HepG2 (cell line): ENCODE measurements around the gene EIF2AK2. TPM values are rescaled to one million over a fixed set of nuclear protein-coding genes. Genes with fewer than 3 reads are reported as not detected.

ENCODE experiments used
- ATAC-seq: fragments of 200-7000 bp; cut with Tn5 transposase; 3 replicates; pipeline ENCODE4 v1.9.1; 2020; ENCODE audit warnings: mild to moderate bottlenecking, moderate library complexity
- BruUV-seq: library from RNA; stranded (reverse); fragments of 400-500 nt; replicated peaks from 2 replicates; lab custom pipeline; 2021; lab: Mats Ljungman, UMichigan
- CTCF ChIA-PET: fragments of 300-600 bp; formaldehyde crosslinking; extraction: SDS; loops from one replicate; lab custom pipeline; 2021; ENCODE audit warnings: low total read pairs, inconsistent platforms, low intra/inter-chr PET ratio; lab: Yijun Ruan, JAX
- POLR2A ChIA-PET: fragments of 350-600 bp; sonication (Branson Sonifier 250); formaldehyde crosslinking; loops from one replicate; lab custom pipeline; 2020; ENCODE audit warnings: antibody characterized with exemption, inconsistent platforms; lab: Yijun Ruan, JAX
- DNase-seq: peaks from one replicate; pipeline ENCODE4 v3.0.0-alpha.2; 2015; ENCODE audit warnings: low spot score
- FAIRE-seq: peaks from 3 replicates; lab custom pipeline; 2011; peaks lifted over from hg19 to GRCh38; lab: Jason Lieb, UNC
- H2AFZ ChIP-seq: one replicate; pipeline ENCODE4 v1.6.1; 2011; ENCODE audit warnings: low read length, inconsistent platforms
- H3K27ac ChIP-seq: fragments of 300-600 bp; 3 replicates; pipeline ENCODE4 v1.8.0; 2011; ENCODE audit warnings: mixed run types, mild to moderate bottlenecking, mixed read lengths, low read length, inconsistent platforms; ENCODE audit not compliant: insufficient read depth; ENCODE audit errors: extremely low read length
- H3K27me3 ChIP-seq, 2 experiments: fragments of 200-600 bp in 1 of 2; 2 replicates in 1 of 2; 3 replicates in 1 of 2; pipeline versions ENCODE4 v1.6.0 to v1.8.0; 2011; ENCODE audit warnings: low read length in 2 of 2, mild to moderate bottlenecking in 2 of 2, moderate library complexity in 2 of 2, inconsistent platforms in 1 of 2; ENCODE audit not compliant: insufficient read depth in 2 of 2, control insufficient read depth in 1 of 2
- H3K36me3 ChIP-seq, 2 experiments: fragments of 200-600 bp in 1 of 2; replicated peaks in 1 of 2; 2 replicates in 1 of 2; 3 replicates in 1 of 2; pipeline versions ENCODE4 v1.5.1 to v1.8.0; 2011; ENCODE audit warnings: low read length in 2 of 2, inconsistent platforms in 1 of 2; ENCODE audit not compliant: insufficient read depth in 2 of 2, control insufficient read depth in 1 of 2
- H3K4me1 ChIP-seq: 2 replicates; pipeline ENCODE4 v1.5.1; 2012; ENCODE audit warnings: low read length, inconsistent platforms; ENCODE audit not compliant: insufficient read depth
- H3K4me2 ChIP-seq: 2 replicates; pipeline ENCODE4 v1.6.0; 2011; ENCODE audit warnings: low read depth, low read length, inconsistent platforms
- H3K4me3 ChIP-seq, 3 experiments: fragments of 200-600 bp in 1 of 3; sonication (generic), shearing (Covaris generic) in 1 of 3; replicated peaks in 1 of 3; 2 replicates each; pipeline ENCODE4 v1.5.1; 2011 to 2016; ENCODE audit warnings: low read length in 3 of 3, inconsistent platforms in 2 of 3, low read depth in 2 of 3, mild to moderate bottlenecking in 2 of 3, control low read depth in 1 of 3, mixed read lengths in 1 of 3; ENCODE audit not compliant: insufficient read depth in 1 of 3
- H3K79me2 ChIP-seq: one replicate; pipeline ENCODE4 v1.6.1; 2011; ENCODE audit warnings: low read length, inconsistent platforms; ENCODE audit not compliant: insufficient read depth
- H3K9ac ChIP-seq: 2 replicates; pipeline ENCODE4 v1.6.0; 2011; ENCODE audit warnings: mild to moderate bottlenecking, low read depth, low read length, inconsistent platforms; ENCODE audit not compliant: insufficient read depth
- H3K9me3 ChIP-seq: 2 replicates; pipeline ENCODE4 v1.5.1; 2012; ENCODE audit warnings: mild to moderate bottlenecking, low read length
- H4K20me1 ChIP-seq: 2 replicates; pipeline ENCODE4 v1.6.0; 2011; ENCODE audit warnings: inconsistent platforms, mild to moderate bottlenecking, low read length, moderate library complexity; ENCODE audit not compliant: insufficient read depth
- CHD2 ChIP-seq: IDR thresholded peaks from 2 replicates; pipeline ENCODE4 v1.6.1; 2011; ENCODE audit warnings: low read depth, low read length, improper control_type of control experiment
- DMAP1 ChIP-seq: IDR thresholded peaks from 2 replicates; pipeline ENCODE4 v1.6.1; 2016
- NCOA5 ChIP-seq: sonication (generic); formaldehyde crosslinking; IDR thresholded peaks from 2 replicates; pipeline ENCODE4 v1.4.0; 2020; ENCODE audit warnings: missing genetic modification reagents
- NFE2 ChIP-seq: sonication (generic); formaldehyde crosslinking; IDR thresholded peaks from 2 replicates; pipeline ENCODE4 v1.4.0; 2020; ENCODE audit warnings: missing genetic modification reagents
- TBX2 ChIP-seq: sonication (generic); formaldehyde crosslinking; IDR thresholded peaks from 2 replicates; pipeline ENCODE4 v1.5.0; 2020; ENCODE audit warnings: missing genetic modification reagents, mild to moderate bottlenecking, borderline replicate concordance
- ZFAT ChIP-seq: sonication (generic); formaldehyde crosslinking; conservative IDR thresholded peaks from 2 replicates; pipeline ENCODE4 v1.8.1; 2023; ENCODE audit warnings: missing genetic modification reagents, inconsistent platforms
- ZNF101 ChIP-seq: sonication (generic); formaldehyde crosslinking; IDR thresholded peaks from 2 replicates; pipeline ENCODE4 v1.4.0; 2020; ENCODE audit warnings: mild to moderate bottlenecking, low read depth, missing genetic modification reagents, borderline replicate concordance
- ZNF17 ChIP-seq: sonication (generic); formaldehyde crosslinking; IDR thresholded peaks from 2 replicates; pipeline ENCODE4 v1.5.0; 2020; ENCODE audit warnings: mild to moderate bottlenecking, missing genetic modification reagents
- ZNF788 ChIP-seq: sonication (generic); formaldehyde crosslinking; IDR thresholded peaks from 2 replicates; pipeline ENCODE4 v1.5.0; 2020; ENCODE audit warnings: mild to moderate bottlenecking, missing genetic modification reagents, borderline replicate concordance
- WGBS: methylation state at CpG from one replicate; pipeline ENCODE4 v1.1.6; 2017; ENCODE audit warnings: low lambda C conversion rate; 5-methylcytosine and 5-hydroxymethylcytosine counted together
- in situ Hi-C: cut with HindIII; loops from 2 replicates; pipeline ENCODE4 v1.10.0; 2017; ENCODE audit warnings: low pct_unique_long_range_greater_than_20kb; ENCODE audit not compliant: extremely low pct_ligation_motif_present
- intact Hi-C: fragments of 100-400 bp; cut with micrococcal nuclease; formaldehyde crosslinking; loops from one replicate; pipeline ENCODE4 v1.10.0; 2022; ENCODE audit not compliant: unreplicated experiment
- polyA plus RNA-seq, 8 experiments: library from polyadenylated mRNA; depleted of rRNA in 3 of 8; stranded (reverse) in 7 of 8; unstranded in 1 of 8; fragments of >200 nt; fragmentation: Illumina TruSeq in 4 of 8; extraction: Trizol in 4 of 8; gene quantifications; 2 replicates each; pipeline versions ENCODE4 v1.2.1 to v1.2.3, GENCODE V29; 2011 to 2016; ENCODE audit warnings: low read depth in 4 of 8, missing spikeins in 1 of 8, mixed read lengths in 1 of 8; ENCODE audit not compliant: insufficient read depth in 1 of 8
- total RNA-seq, 5 experiments: library from RNA; depleted of rRNA; stranded (reverse); fragments of >200 nt; fragmentation: Illumina TruSeq; extraction: Trizol; gene quantifications; 2 replicates each; pipeline ENCODE4 v1.2.3, GENCODE V29; 2016; ENCODE audit warnings: low read depth in 1 of 5
- TF ChIP-seq, protein P1 (sequence below): IDR thresholded peaks from 2 replicates; pipeline ENCODE4 v1.6.1; 2016; ENCODE audit warnings: low read depth
- TF ChIP-seq, protein P2 (sequence below): sonication (generic); formaldehyde crosslinking; IDR thresholded peaks from 2 replicates; pipeline ENCODE4 v1.4.0; 2020; ENCODE audit warnings: mild to moderate bottlenecking, missing genetic modification reagents

EIF2AK2 gene
- total and polyA plus RNA-seq, 2 of the 13 experiments (the other 11 are each of a cell fraction or from before 2014, with no cell fraction given): 10.2 to 26.1 TPM

- TF ChIP-seq ZNF17 (CRISPR knock-in tag) (no peak), ZNF101 (no peak)
- TF ChIP-seq, protein P1, sequence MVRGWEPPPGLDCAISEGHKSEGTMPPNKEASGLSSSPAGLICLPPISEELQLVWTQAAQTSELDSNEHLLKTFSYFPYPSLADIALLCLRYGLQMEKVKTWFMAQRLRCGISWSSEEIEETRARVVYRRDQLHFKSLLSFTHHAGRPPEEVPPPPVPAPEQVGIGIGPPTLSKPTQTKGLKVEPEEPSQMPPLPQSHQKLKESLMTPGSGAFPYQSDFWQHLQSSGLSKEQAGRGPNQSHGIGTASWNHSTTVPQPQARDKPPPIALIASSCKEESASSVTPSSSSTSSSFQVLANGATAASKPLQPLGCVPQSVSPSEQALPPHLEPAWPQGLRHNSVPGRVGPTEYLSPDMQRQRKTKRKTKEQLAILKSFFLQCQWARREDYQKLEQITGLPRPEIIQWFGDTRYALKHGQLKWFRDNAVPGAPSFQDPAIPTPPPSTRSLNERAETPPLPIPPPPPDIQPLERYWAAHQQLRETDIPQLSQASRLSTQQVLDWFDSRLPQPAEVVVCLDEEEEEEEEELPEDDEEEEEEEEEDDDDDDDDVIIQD (CRISPR knock-in tag): no peak
Measured at GRCh38 chr2:37188570-37188969, 31.8 kb upstream of the EIF2AK2 start, which contains the start of gene SULT6B1 (continued).

- no peak for DNase-seq
- Histone ChIP-seq H3K4me1 (peaks cover 7% of the 10 kb centered on the region), H4K20me1 (no peaks in the 10 kb centered on the region), H3K4me2 (no peak overlapping the region), H3K36me3 (no peaks in the 10 kb centered on the region), H3K79me2 (no peaks in the 10 kb centered on the region), H3K9me3 (no peaks in the 10 kb centered on the region), H3K9ac (no peak overlapping the region), H3K27me3 (peaks cover 1 to 12% of the 10 kb centered on the region in 2 experiments; a peak in 3 of 5 replicates), H2AFZ (no peak overlapping the region), H3K27ac (no peak overlapping the region), H3K4me3 (no peak overlapping the region)
- BruUV-seq: no TSS peak
- intact Hi-C loops (no loop called here), in situ Hi-C loops (no loop called here)
- ChIA-PET POLR2A (interaction anchor here (0.8 kb wide), 1 partner anchor 25 kb away, joined by 3 read pairs; the partner anchor contains the start of gene EIF2AK2), CTCF (no interaction called here)
- WGBS: 50% methylated on average over 17 of the region's 17 CpGs
- no peak for FAIRE-seq
- ATAC-seq: no peak
- no peak for TF ChIP-seq TBX2 (CRISPR knock-in tag)
- no peak for TF ChIP-seq NCOA5 (CRISPR knock-in tag)
- TF ChIP-seq, protein P2, sequence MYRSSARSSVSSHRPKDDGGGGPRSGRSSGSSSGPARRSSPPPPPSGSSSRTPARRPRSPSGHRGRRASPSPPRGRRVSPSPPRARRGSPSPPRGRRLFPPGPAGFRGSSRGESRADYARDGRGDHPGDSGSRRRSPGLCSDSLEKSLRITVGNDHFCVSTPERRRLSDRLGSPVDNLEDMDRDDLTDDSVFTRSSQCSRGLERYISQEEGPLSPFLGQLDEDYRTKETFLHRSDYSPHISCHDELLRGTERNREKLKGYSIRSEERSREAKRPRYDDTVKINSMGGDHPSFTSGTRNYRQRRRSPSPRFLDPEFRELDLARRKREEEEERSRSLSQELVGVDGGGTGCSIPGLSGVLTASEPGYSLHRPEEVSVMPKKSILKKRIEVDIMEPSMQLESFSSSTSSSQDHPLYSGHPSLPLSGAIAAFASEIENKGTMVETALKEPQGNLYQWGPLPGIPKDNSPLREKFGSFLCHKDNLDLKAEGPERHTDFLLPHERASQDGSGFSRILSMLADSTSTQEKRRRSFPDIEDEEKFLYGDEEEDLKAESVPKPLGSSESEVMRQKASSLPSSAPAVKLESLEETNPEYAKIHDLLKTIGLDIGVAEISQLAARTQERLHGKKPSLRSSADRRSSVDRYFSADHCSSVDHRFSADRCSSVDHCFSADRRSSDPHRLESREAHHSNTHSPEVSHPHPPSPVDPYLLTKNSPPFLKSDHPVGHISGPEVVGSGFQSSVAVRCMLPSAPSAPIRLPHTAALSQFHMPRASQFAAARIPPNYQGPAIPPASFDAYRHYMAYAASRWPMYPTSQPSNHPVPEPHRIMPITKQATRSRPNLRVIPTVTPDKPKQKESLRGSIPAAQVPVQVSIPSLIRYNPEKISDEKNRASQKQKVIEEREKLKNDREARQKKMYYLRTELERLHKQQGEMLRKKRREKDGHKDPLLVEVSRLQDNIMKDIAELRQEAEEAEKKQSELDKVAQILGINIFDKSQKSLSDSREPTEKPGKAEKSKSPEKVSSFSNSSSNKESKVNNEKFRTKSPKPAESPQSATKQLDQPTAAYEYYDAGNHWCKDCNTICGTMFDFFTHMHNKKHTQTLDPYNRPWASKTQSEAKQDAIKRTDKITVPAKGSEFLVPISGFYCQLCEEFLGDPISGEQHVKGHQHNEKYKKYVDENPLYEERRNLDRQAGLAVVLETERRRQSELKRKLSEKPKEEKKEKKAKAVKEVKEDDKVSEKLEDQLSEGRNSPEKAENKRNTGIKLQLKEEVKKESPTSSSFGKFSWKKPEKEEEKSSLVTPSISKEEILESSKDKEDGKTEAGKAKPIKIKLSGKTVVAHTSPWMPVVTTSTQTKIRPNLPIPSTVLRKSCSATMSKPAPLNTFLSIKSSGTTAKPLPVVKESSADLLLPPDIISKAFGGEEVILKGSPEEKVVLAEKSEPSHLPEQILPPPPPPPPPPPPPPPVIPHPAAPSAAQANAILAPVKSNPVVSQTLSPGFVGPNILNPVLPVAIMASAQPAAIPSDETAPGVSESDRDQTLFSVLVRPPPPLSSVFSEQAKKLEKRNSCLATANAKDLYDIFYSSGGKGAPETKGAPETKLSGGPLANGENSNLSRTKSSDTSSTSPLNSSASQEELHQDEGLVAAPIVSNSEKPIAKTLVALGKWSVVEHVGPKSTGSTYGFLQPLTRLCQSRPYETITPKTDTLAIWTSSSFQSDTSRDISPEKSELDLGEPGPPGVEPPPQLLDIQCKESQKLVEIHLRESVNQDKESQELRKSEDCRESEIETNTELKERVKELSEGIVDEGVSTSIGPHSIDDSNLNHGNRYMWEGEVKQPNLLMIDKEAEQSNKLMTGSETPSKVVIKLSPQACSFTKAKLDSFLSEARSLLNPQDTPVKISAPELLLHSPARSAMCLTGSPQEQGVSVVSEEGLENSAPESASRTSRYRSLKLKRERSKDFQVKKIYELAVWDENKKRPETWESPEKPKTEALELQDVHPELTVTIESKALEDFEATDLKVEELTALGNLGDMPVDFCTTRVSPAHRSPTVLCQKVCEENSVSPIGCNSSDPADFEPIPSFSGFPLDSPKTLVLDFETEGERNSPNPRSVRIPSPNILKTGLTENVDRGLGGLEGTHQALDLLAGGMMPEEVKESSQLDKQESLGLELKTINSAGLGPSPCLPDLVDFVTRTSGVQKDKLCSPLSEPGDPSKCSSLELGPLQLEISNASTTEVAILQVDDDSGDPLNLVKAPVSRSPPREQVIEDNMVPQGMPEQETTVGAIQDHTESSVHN (CRISPR knock-in tag): no peak
- no peak for TF ChIP-seq ZFAT (CRISPR knock-in tag)
- no peak for TF ChIP-seq CHD2
- peak; percentile 78 for TF ChIP-seq NFE2 (CRISPR knock-in tag)
- no peak for TF ChIP-seq ZNF788
- no peak for TF ChIP-seq DMAP1 (CRISPR knock-in tag)
Measured at GRCh38 chr2:37181726-37182684, 25.2 kb upstream of the EIF2AK2 start.
